SU-DHL-6 (cell line): ENCODE measurements around the gene PATZ1.

ENCODE experiments used
- H2AFZ ChIP-seq: fragments of 200-600 bp; sonication (generic); 2 replicates; pipeline ENCODE4 v1.6.1; 2014; ENCODE audit warnings: low read depth, mild to moderate bottlenecking, moderate library complexity, mixed read lengths, antibody characterized with exemption, low read length; ENCODE audit not compliant: severe bottlenecking
- H3F3A ChIP-seq: fragments of 200-600 bp; shearing (Covaris generic); 2 replicates; pipeline ENCODE4 v1.6.0; 2016; ENCODE audit warnings: antibody characterized with exemption, mild to moderate bottlenecking; ENCODE audit not compliant: insufficient read depth
- H3K27ac ChIP-seq: fragments of 200-600 bp; sonication (generic); 2 replicates; pipeline ENCODE4 v1.5.1; 2016; ENCODE audit warnings: low read depth, mild to moderate bottlenecking, low read length, moderate library complexity, mixed read lengths
- H3K27me3 ChIP-seq: fragments of 200-600 bp; sonication (generic), shearing (Covaris generic); 2 replicates; pipeline ENCODE4 v1.6.0; 2014; ENCODE audit warnings: mild to moderate bottlenecking, low read length
- H3K36me3 ChIP-seq: fragments of 200-600 bp; sonication (generic); 2 replicates; pipeline ENCODE4 v1.6.1; 2014; ENCODE audit warnings: mild to moderate bottlenecking, low read length, mixed read lengths
- H3K4me2 ChIP-seq: fragments of 300-600, 200-600 bp; shearing (Covaris generic), sonication (generic); 2 replicates; pipeline ENCODE4 v1.6.0; 2014; ENCODE audit warnings: low read length, low read depth, mild to moderate bottlenecking; ENCODE audit not compliant: poor library complexity, severe bottlenecking
- H3K4me3 ChIP-seq: fragments of 200-600 bp; sonication (generic); 2 replicates; pipeline ENCODE4 v1.5.1; 2014; ENCODE audit warnings: antibody characterized with exemption, low read length, mild to moderate bottlenecking, mixed read lengths; ENCODE audit not compliant: insufficient read depth, poor library complexity, severe bottlenecking
- H3K79me2 ChIP-seq: fragments of 200-600 bp; sonication (generic); 2 replicates; pipeline ENCODE4 v1.6.1; 2014; ENCODE audit warnings: mild to moderate bottlenecking, low read length, moderate library complexity; ENCODE audit not compliant: insufficient read depth
- H3K9ac ChIP-seq: fragments of 200-600 bp; sonication (generic); 2 replicates; pipeline ENCODE4 v1.7.0; 2014; ENCODE audit warnings: mild to moderate bottlenecking, low read length
- H3K9me2 ChIP-seq: fragments of 200-600 bp; sonication (generic); replicated peaks from 2 replicates; pipeline ENCODE4 v1.6.1; 2014; ENCODE audit warnings: low read length; ENCODE audit not compliant: insufficient read depth
- H3K9me3 ChIP-seq: fragments of 200-600 bp; sonication (generic); 2 replicates; pipeline ENCODE4 v1.6.1; 2014; ENCODE audit warnings: low read length, mixed read lengths; ENCODE audit not compliant: insufficient read depth
- H4K20me1 ChIP-seq: fragments of 200-600 bp; sonication (generic); 2 replicates; pipeline ENCODE4 v1.6.1; 2014; ENCODE audit warnings: low read depth, mild to moderate bottlenecking, antibody characterized with exemption, low read length, moderate library complexity, mixed read lengths
- CTCF ChIP-seq: fragments of 200-600 bp; sonication (generic); IDR thresholded peaks from one replicate; pipeline ENCODE4 v1.5.1; 2017; ENCODE audit warnings: antibody characterized with exemption, mild to moderate bottlenecking, low read length, moderate library complexity; ENCODE audit not compliant: insufficient read depth, poor library complexity, severe bottlenecking
- EZH2phosphoT487 ChIP-seq: fragments of 200-600 bp; sonication (generic), shearing (Covaris generic); conservative IDR thresholded peaks from 2 replicates; pipeline ENCODE4 v1.6.1; 2018; ENCODE audit warnings: mild to moderate bottlenecking, antibody characterized with exemption, low read length, moderate library complexity, mixed read lengths

The PATZ1 gene

GRCh38 chr22:31284281-31285155, 61.6 kb downstream of the PATZ1 start:
- H3K27ac ChIP-seq, result no peak overlapping the region
- no peak overlapping the region for H3K4me3 ChIP-seq
- H3K79me2 ChIP-seq, result no peaks in the 10 kb centered on the region
- no peaks in the 10 kb centered on the region for H3K27me3 ChIP-seq
- TF ChIP-seq CTCF (no peak), EZH2phosphoT487 (no peak)
- no peak overlapping the region for H2AFZ ChIP-seq
- H3F3A ChIP-seq, result peaks cover 29% of the 10 kb centered on the region
- H3K9me2 ChIP-seq, result no peaks in the 10 kb centered on the region
- no peak overlapping the region for H3K9ac ChIP-seq
- no peaks in the 10 kb centered on the region for H4K20me1 ChIP-seq
- H3K9me3 ChIP-seq, result no peaks in the 10 kb centered on the region
- no peak overlapping the region for H3K4me2 ChIP-seq
- no peaks in the 10 kb centered on the region for H3K36me3 ChIP-seq

GRCh38 chr22:31282748-31283468, 63.2 kb downstream of the PATZ1 start:
- no peak overlapping the region for H2AFZ ChIP-seq
- H3K79me2 ChIP-seq, result no peaks in the 10 kb centered on the region
- H3K4me2 ChIP-seq, result no peak overlapping the region
- H3K27ac ChIP-seq, result no peak overlapping the region
- peaks cover 15% of the 10 kb centered on the region for H3F3A ChIP-seq
- no peak overlapping the region for H3K4me3 ChIP-seq
- H4K20me1 ChIP-seq, result no peaks in the 10 kb centered on the region
- H3K27me3 ChIP-seq, result no peaks in the 10 kb centered on the region
- no peaks in the 10 kb centered on the region for H3K9me3 ChIP-seq
- TF ChIP-seq CTCF, result no peak
- TF ChIP-seq EZH2phosphoT487, result no peak
- H3K36me3 ChIP-seq, result no peaks in the 10 kb centered on the region
- H3K9ac ChIP-seq, result no peak overlapping the region
- no peaks in the 10 kb centered on the region for H3K9me2 ChIP-seq

- H3F3A ChIP-seq, result peaks cover 9% of the 10 kb centered on the region
- H3K9me3 ChIP-seq, result no peaks in the 10 kb centered on the region
- H3K36me3 ChIP-seq, result no peaks in the 10 kb centered on the region
- no peaks in the 10 kb centered on the region for H3K27me3 ChIP-seq
- no peaks in the 10 kb centered on the region for H3K9me2 ChIP-seq
- no peaks in the 10 kb centered on the region for H3K79me2 ChIP-seq
- TF ChIP-seq CTCF, result no peak
- TF ChIP-seq EZH2phosphoT487, result no peak
- H3K27ac ChIP-seq, result no peak overlapping the region
- H3K4me3 ChIP-seq, result no peak overlapping the region
- no peak overlapping the region for H3K4me2 ChIP-seq
- H4K20me1 ChIP-seq, result no peaks in the 10 kb centered on the region
- H3K9ac ChIP-seq, result no peak overlapping the region
- H2AFZ ChIP-seq, result no peak overlapping the region
Measured at GRCh38 chr22:31281733-31282132, 64.4 kb downstream of the PATZ1 start.
